ENCODE measurements around the gene NHERF2. TPM values are rescaled to one million over a fixed set of nuclear protein-coding genes. Genes with fewer than 3 reads are reported as not detected.

NHERF2 gene
- total RNA-seq, 1 donor from 2014 or later: 3.0 TPM

DNA sequence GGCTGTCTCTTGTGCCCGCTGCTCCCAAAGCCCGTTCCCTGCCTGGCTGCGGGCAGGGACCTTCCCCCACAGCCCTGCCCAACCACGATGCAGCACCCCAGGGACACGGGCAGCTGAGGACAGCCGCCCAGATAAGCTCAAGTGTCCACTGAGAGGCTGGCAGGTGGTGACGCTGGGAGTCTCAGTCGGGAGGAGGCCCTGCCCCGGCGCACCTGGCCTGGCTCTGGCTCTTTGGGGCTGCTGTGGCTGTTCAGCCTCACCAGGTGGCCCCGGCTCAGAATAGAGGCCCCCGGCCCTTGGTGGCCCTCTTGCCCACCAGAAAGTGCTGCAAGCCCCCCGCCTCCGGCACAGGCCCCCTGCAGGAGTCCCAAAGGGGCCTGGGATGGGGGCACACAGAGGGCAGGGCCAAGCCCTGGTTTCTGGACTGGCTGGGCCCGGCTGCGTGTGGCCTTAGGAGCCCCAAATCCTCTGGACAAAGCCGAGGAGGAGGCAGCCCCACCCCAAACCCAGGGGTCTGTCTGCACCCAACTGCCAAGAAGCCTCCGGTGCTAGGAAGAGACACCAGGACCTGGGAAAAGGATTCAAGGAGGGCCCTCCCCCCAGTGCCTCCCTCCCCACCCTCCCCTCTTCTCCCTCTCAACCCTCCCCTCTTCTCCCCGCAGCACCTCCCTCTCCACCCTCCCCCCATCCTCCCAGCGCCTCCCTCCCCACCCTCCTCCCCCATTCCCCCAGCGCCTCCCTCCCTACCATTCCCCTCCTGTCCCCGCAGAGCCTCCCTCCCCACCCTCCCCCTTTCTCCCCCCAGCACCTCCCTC is 15.7 kb downstream of the NHERF2 start:
- no peaks in the 10 kb centered on the region for H3K36me3 ChIP-seq
- no peak overlapping the region for H3K27ac ChIP-seq
- no peak overlapping the region for H3K4me3 Mint-ChIP-seq
- DNase-seq (ENCODE audit: low spot score): no peak
- no peaks in the 10 kb centered on the region for H3K9me3 Mint-ChIP-seq
- no peaks in the 10 kb centered on the region for H3K27me3 ChIP-seq
- no peak overlapping the region for H3K4me2 ChIP-seq
- peaks cover 2% of the 10 kb centered on the region for H3K36me3 Mint-ChIP-seq
- H3K4me1 Mint-ChIP-seq: peaks cover 10% of the 10 kb centered on the region
- H4K20me1 ChIP-seq (ENCODE audit: low read depth): peaks cover 8% of the 10 kb centered on the region
- no peak overlapping the region for H2AFZ ChIP-seq (replicated peaks)
- no peak overlapping the region for H3K9ac ChIP-seq
- peaks cover 4% of the 10 kb centered on the region for H3F3A ChIP-seq (ENCODE audit: low read depth)
- peaks cover 10% of the 10 kb centered on the region for H3K79me2 ChIP-seq (ENCODE audit: low read depth)
- H3K27ac Mint-ChIP-seq: no peak overlapping the region
- TF ChIP-seq, protein P1, sequence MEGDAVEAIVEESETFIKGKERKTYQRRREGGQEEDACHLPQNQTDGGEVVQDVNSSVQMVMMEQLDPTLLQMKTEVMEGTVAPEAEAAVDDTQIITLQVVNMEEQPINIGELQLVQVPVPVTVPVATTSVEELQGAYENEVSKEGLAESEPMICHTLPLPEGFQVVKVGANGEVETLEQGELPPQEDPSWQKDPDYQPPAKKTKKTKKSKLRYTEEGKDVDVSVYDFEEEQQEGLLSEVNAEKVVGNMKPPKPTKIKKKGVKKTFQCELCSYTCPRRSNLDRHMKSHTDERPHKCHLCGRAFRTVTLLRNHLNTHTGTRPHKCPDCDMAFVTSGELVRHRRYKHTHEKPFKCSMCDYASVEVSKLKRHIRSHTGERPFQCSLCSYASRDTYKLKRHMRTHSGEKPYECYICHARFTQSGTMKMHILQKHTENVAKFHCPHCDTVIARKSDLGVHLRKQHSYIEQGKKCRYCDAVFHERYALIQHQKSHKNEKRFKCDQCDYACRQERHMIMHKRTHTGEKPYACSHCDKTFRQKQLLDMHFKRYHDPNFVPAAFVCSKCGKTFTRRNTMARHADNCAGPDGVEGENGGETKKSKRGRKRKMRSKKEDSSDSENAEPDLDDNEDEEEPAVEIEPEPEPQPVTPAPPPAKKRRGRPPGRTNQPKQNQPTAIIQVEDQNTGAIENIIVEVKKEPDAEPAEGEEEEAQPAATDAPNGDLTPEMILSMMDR (IDR thresholded peaks at IDR 0.05): no peak
- TF ChIP-seq EZH2phosphoT487 (IDR thresholded peaks at IDR 0.05) (no peak), EZH2 (IDR thresholded peaks at IDR 0.05) (no peak)
- peaks cover 2% of the 10 kb centered on the region for H3K27me3 Mint-ChIP-seq (ENCODE audit: insufficient read depth, low read depth)
- no peaks in the 10 kb centered on the region for H3K9me3 ChIP-seq (ENCODE audit: low read depth)
- H3K4me3 ChIP-seq: no peak overlapping the region
- peaks cover 6% of the 10 kb centered on the region for H3K4me1 ChIP-seq

DNA sequence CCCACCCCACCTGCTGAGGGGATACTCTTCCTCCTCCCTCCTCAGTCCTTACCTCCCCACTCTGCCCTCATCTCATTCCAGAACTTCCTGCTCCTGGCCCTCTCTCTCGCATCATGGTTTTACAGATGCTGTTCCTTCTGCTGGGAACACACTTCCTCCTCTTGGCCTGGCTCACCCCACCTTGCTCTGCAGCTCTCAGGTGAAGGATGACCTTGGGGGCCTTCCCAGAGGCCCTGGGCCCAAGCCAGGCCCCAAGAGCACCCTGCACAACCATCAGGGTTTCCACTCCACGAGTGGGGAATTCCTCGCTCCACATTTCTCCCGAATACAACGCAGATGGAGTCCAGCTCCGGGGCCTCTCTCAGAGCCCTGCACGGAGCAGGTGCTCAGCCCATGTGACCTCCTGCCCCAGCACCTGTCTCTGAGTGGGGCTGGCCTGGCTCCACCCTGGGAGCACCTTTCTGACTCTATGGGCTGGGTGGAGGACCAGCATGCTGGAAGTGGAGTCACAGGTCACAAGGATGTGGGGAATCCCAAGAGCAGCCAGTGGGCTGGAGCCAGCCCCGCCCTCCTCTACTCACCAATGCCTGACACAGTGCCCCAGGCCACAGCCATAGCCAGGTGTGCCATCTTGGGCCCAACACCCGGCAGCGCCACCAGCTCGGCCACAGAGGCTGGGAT is 16.4 kb downstream of the NHERF2 start:
- Histone ChIP-seq H3K27ac (no peak overlapping the region), H3K4me2 (no peak overlapping the region), H3K79me2 (ENCODE audit: low read depth) (peaks cover 11% of the 10 kb centered on the region), H3K36me3 (no peaks in the 10 kb centered on the region), H3F3A (ENCODE audit: low read depth) (peaks cover 4% of the 10 kb centered on the region), H3K27me3 (no peaks in the 10 kb centered on the region), H4K20me1 (ENCODE audit: low read depth) (peaks cover 8% of the 10 kb centered on the region), H3K4me1 (peaks cover 6% of the 10 kb centered on the region), H3K9ac (no peak overlapping the region), H2AFZ (replicated peaks) (no peak overlapping the region), H3K4me3 (no peak overlapping the region), H3K9me3 (ENCODE audit: low read depth) (no peaks in the 10 kb centered on the region)
- H3K4me1 Mint-ChIP-seq: peaks cover 10% of the 10 kb centered on the region
- no peak for TF ChIP-seq EZH2phosphoT487 (IDR thresholded peaks at IDR 0.05)
- TF ChIP-seq, protein P1 (IDR thresholded peaks at IDR 0.05): no peak
- TF ChIP-seq EZH2 (IDR thresholded peaks at IDR 0.05): no peak
- no peak overlapping the region for H3K27ac Mint-ChIP-seq
- peaks cover 2% of the 10 kb centered on the region for H3K36me3 Mint-ChIP-seq
- H3K4me3 Mint-ChIP-seq: no peak overlapping the region
- no peak for DNase-seq (ENCODE audit: low spot score)
- H3K9me3 Mint-ChIP-seq: no peaks in the 10 kb centered on the region
- H3K27me3 Mint-ChIP-seq (ENCODE audit: insufficient read depth, low read depth): peaks cover 2% of the 10 kb centered on the region

DNA sequence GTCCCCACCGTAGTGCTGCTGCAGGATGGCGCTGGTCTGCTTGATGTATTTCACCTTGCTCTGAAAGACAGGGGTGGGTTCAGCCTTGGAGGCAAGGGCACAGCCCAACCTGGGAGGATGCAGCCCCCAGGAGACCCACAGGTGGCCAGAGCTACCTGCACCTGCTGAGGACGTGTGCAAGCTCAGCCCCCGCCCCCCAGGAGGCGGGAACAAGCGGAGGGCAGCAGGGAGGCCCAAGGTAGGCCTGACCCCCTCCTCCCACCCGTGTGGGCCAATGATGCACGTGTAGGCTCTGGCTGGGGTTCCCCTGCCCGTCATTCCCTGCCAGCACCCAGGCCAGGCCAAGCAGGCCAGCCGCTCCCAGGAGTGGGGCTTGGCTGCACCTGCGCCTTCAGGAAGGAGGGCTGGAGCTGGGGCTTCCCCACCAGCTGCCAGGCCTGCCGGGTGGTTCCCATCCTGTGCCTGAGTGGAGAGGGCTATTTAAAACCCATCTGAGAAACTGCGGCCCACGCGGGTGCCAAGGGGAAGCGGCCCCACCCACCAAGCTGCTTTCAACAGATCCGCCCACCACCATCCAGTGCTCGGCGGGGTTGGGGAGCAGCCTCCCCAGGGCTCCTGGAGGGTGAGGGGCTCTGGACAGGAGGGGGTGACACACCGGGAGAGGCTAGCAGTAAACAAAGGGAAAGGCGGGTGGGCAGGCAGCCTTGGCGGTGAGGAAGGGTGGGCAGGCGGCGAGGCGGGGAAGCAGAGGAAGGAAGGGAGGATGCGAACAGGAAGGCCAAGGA is 17.2 kb downstream of the NHERF2 start:
- no peaks in the 10 kb centered on the region for H3K27me3 ChIP-seq
- peaks cover 8% of the 10 kb centered on the region for H4K20me1 ChIP-seq (ENCODE audit: low read depth)
- no peak for DNase-seq (ENCODE audit: low spot score)
- Mint-ChIP-seq H3K9me3 (no peaks in the 10 kb centered on the region), H3K4me3 (no peak overlapping the region), H3K4me1 (peaks cover 16% of the 10 kb centered on the region), H3K27ac (no peak overlapping the region), H3K27me3 (ENCODE audit: insufficient read depth, low read depth) (peaks cover 2% of the 10 kb centered on the region), H3K36me3 (peaks cover 2% of the 10 kb centered on the region)
- peaks cover 4% of the 10 kb centered on the region for H3F3A ChIP-seq (ENCODE audit: low read depth)
- H3K79me2 ChIP-seq (ENCODE audit: low read depth): peaks cover 18% of the 10 kb centered on the region
- no peaks in the 10 kb centered on the region for H3K9me3 ChIP-seq (ENCODE audit: low read depth)
- no peak overlapping the region for H3K4me3 ChIP-seq
- TF ChIP-seq, protein P1 (IDR thresholded peaks at IDR 0.05): no peak
- TF ChIP-seq EZH2phosphoT487 (IDR thresholded peaks at IDR 0.05): no peak
- no peaks in the 10 kb centered on the region for H3K36me3 ChIP-seq
- no peak overlapping the region for H3K9ac ChIP-seq
- no peak overlapping the region for H3K27ac ChIP-seq
- no peak overlapping the region for H2AFZ ChIP-seq (replicated peaks)
- H3K4me1 ChIP-seq: peaks cover 10% of the 10 kb centered on the region
- H3K4me2 ChIP-seq: no peak overlapping the region
